ENCODE data around the gene RAB22A. TPM values are rescaled to one million over a fixed set of nuclear protein-coding genes. Genes with fewer than 3 reads are reported as not detected.

The RAB22A gene
- total RNA-seq (20.7 TPM), polyA plus RNA-seq (ENCODE audit: insufficient read depth, low read depth, low replicate concordance) (7.0 TPM)
- long read RNA-seq, donor 1, full-length matches to known transcripts = 8 of 13 reads
- long read RNA-seq, donor 1, partial matches to known transcripts = 5 of 13 reads
- long read RNA-seq, donor 1, other reads (novel, unspliced or antisense) = 0 of 13 reads
- long read RNA-seq, donor 2, full-length matches to known transcripts = 13 of 13 reads
- long read RNA-seq, donor 2, partial matches to known transcripts = 0 of 13 reads
- long read RNA-seq, donor 2, other reads (novel, unspliced or antisense) = 0 of 13 reads
- long read RNA-seq, donor 3, full-length matches to known transcripts = 15 of 33 reads
- long read RNA-seq, donor 3, partial matches to known transcripts = 18 of 33 reads
- long read RNA-seq, donor 3, other reads (novel, unspliced or antisense) = 0 of 33 reads
- long read RNA-seq, donor 4, full-length matches to known transcripts = 12 of 12 reads
- long read RNA-seq, donor 4, partial matches to known transcripts = 0 of 12 reads
- long read RNA-seq, donor 4, other reads (novel, unspliced or antisense) = 0 of 12 reads
- long read RNA-seq, donor 5, full-length matches to known transcripts = 1 of 1 reads
- long read RNA-seq, donor 5, partial matches to known transcripts = 0 of 1 reads
- long read RNA-seq, donor 5, other reads (novel, unspliced or antisense) = 0 of 1 reads
- long read RNA-seq, donor 6, full-length matches to known transcripts = 1 of 7 reads
- long read RNA-seq, donor 6, partial matches to known transcripts = 6 of 7 reads
- long read RNA-seq, donor 6, other reads (novel, unspliced or antisense) = 0 of 7 reads
- long read RNA-seq, donor 7, full-length matches to known transcripts = 28 of 36 reads
- long read RNA-seq, donor 7, partial matches to known transcripts = 1 of 36 reads
- long read RNA-seq, donor 7, other reads (novel, unspliced or antisense) = 7 of 36 reads
- long read RNA-seq, donor 8, full-length matches to known transcripts = 5 of 5 reads
- long read RNA-seq, donor 8, partial matches to known transcripts = 0 of 5 reads
- long read RNA-seq, donor 8, other reads (novel, unspliced or antisense) = 0 of 5 reads
- long read RNA-seq, donor 9, full-length matches to known transcripts = 5 of 5 reads
- long read RNA-seq, donor 9, partial matches to known transcripts = 0 of 5 reads
- long read RNA-seq, donor 9, other reads (novel, unspliced or antisense) = 0 of 5 reads
- long read RNA-seq, donor 10, full-length matches to known transcripts = 7 of 7 reads
- long read RNA-seq, donor 10, partial matches to known transcripts = 0 of 7 reads
- long read RNA-seq, donor 10, other reads (novel, unspliced or antisense) = 0 of 7 reads

- H3K36me3 ChIP-seq (ENCODE audit: control insufficient read depth in 2 of 3, insufficient read depth in 3 of 3, low read length in 3 of 3) = peaks cover 0 to 9% (median 4%) of the 10 kb centered on the region in 3 donors
- H3K4me1 ChIP-seq (ENCODE audit: control insufficient read depth in 2 of 3, insufficient read depth in 2 of 3, low read depth in 1 of 3, low read length in 3 of 3) = peaks cover 0 to 6% (median 4%) of the 10 kb centered on the region in 3 donors
- peak within 1 kb of the TSS; percentile 51 to 78 for H3K27ac ChIP-seq (ENCODE audit: low read depth in 2 of 2, low read length in 2 of 2)
- no peaks in the 10 kb centered on the region for H3K9me3 ChIP-seq (ENCODE audit: control insufficient read depth in 2 of 3, insufficient read depth in 1 of 3, low read length in 3 of 3)
- peak within 1 kb of the TSS; percentile 38 to 76 (median 65) for H3K9ac ChIP-seq (ENCODE audit: low read length in 3 of 3)
- DNase-seq (peak; percentile 71 to 95 (median 84)), FAIRE-seq (no peak)
- intact Hi-C loops (cut with DNase I) = loop anchor here (5.0 kb wide), 1 partner anchor 258 kb away; no protein-coding TSS in a partner anchor
- peak within 1 kb of the TSS; percentile 50 to 93 (median 79) for H3K4me3 ChIP-seq (ENCODE audit: low read length in 3 of 3)
- TF ChIP-seq CTCF (IDR thresholded peaks at IDR 0.05; ENCODE audit: borderline replicate concordance, extremely low read depth, insufficient read depth) = no peak
- no peaks in the 10 kb centered on the region for H3K27me3 ChIP-seq (ENCODE audit: control insufficient read depth, insufficient read depth, low read length)
Observed at GRCh38 chr20:58309591-58310290, at the start of gene RAB22A. TSS of gene RAB22A (plus strand) at chr20:58309715. CDS start at chr20:58309977, 262 bp downstream.

- intact Hi-C loops (cut with DNase I) = no loop called here
- Histone ChIP-seq H3K4me3 (ENCODE audit: low read length in 3 of 3) (no peak overlapping the region), H3K4me1 (ENCODE audit: control insufficient read depth in 2 of 3, insufficient read depth in 2 of 3, low read depth in 1 of 3, low read length in 3 of 3) (no peaks in the 10 kb centered on the region), H3K9me3 (ENCODE audit: control insufficient read depth in 2 of 3, insufficient read depth in 1 of 3, low read length in 3 of 3) (no peaks in the 10 kb centered on the region), H3K27ac (ENCODE audit: low read depth in 2 of 2, low read length in 2 of 2) (no peak overlapping the region), H3K27me3 (ENCODE audit: control insufficient read depth, insufficient read depth, low read length) (no peaks in the 10 kb centered on the region), H3K36me3 (ENCODE audit: control insufficient read depth in 2 of 3, insufficient read depth in 3 of 3, low read length in 3 of 3) (peaks cover 0 to 14% (median 3%) of the 10 kb centered on the region in 3 donors), H3K9ac (ENCODE audit: low read length in 3 of 3) (no peak overlapping the region)
- DNase-seq = no peak
- no peak for TF ChIP-seq CTCF (IDR thresholded peaks at IDR 0.05; ENCODE audit: borderline replicate concordance, extremely low read depth, insufficient read depth)
- no peak for FAIRE-seq
Observed at GRCh38 chr20:58260006-58260405, 49.5 kb upstream of the RAB22A start.

GRCh38 chr20:58261660-58262059 lies 47.9 kb upstream of the RAB22A start:
- intact Hi-C loops (cut with DNase I) = no loop called here
- DNase-seq (no peak), FAIRE-seq (no peak)
- no peaks in the 10 kb centered on the region for H3K9me3 ChIP-seq (ENCODE audit: control insufficient read depth in 2 of 3, insufficient read depth in 1 of 3, low read length in 3 of 3)
- H3K4me1 ChIP-seq (ENCODE audit: control insufficient read depth in 2 of 3, insufficient read depth in 2 of 3, low read depth in 1 of 3, low read length in 3 of 3) = no peaks in the 10 kb centered on the region
- H3K36me3 ChIP-seq (ENCODE audit: control insufficient read depth in 2 of 3, insufficient read depth in 3 of 3, low read length in 3 of 3) = peaks cover 0 to 18% (median 5%) of the 10 kb centered on the region in 3 donors
- no peak overlapping the region for H3K27ac ChIP-seq (ENCODE audit: low read depth in 2 of 2, low read length in 2 of 2)
- no peak overlapping the region for H3K4me3 ChIP-seq (ENCODE audit: low read length in 3 of 3)
- no peak for TF ChIP-seq CTCF (IDR thresholded peaks at IDR 0.05; ENCODE audit: borderline replicate concordance, extremely low read depth, insufficient read depth)
- H3K27me3 ChIP-seq (ENCODE audit: control insufficient read depth, insufficient read depth, low read length) = no peaks in the 10 kb centered on the region
- H3K9ac ChIP-seq (ENCODE audit: low read length in 3 of 3) = no peak overlapping the region
